ENCODE measurements around the gene PACS2.

The PACS2 gene

DNA sequence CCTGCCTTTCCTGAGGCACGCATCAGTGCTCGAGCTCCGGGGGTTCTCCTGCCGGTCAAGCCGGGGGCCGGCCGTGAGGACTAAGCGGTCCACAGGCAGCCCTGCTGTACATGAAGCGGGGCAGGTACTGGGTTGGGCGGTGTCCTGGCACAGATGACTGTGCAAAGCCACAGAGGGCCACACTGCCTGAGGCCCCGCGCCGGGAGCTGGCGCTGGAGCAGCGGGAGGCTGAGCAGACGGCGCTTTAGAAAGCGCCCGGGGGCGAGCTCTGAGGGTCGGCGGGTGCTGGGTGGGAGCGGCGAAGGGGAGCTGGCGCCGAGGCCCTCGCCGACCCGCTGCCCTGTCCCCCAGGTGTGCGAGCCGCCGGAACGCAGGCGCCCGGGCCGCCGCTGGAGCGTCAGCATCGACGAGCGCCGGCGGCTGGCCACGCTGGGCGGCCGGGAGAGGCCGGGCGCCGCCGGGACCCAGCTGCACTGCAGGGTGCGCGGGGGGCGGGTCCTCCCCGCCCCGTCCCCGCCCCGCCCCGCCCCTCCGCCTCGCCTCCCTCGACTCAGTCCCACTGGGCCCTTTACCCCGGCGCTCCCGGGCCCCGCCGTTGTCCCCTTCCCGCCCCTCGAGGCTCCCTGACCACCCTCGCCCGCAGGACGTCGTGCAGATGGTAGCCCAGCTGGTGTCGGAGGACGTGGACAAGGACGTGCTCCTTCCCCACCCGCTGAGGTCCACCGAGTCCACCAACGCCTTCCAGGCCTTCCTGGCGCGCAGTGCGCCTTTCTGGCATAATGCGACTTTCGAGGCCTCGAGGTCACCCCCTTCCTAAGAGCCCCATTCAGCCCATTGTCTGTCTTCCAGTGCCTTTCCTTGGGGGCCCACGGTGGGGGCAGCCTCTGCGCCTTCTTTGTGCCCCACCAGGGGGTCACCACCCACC, 96.7 kb downstream of the PACS2 start:
- H3K27ac ChIP-seq, result 0 out of 2 replicates have a peak overlapping the region, but pooled peaks have one; percentile 20
- no peak for TF ChIP-seq ZFX (IDR thresholded peaks at IDR 0.05; ENCODE audit: borderline replicate concordance)
- TF ChIP-seq, protein P1, sequence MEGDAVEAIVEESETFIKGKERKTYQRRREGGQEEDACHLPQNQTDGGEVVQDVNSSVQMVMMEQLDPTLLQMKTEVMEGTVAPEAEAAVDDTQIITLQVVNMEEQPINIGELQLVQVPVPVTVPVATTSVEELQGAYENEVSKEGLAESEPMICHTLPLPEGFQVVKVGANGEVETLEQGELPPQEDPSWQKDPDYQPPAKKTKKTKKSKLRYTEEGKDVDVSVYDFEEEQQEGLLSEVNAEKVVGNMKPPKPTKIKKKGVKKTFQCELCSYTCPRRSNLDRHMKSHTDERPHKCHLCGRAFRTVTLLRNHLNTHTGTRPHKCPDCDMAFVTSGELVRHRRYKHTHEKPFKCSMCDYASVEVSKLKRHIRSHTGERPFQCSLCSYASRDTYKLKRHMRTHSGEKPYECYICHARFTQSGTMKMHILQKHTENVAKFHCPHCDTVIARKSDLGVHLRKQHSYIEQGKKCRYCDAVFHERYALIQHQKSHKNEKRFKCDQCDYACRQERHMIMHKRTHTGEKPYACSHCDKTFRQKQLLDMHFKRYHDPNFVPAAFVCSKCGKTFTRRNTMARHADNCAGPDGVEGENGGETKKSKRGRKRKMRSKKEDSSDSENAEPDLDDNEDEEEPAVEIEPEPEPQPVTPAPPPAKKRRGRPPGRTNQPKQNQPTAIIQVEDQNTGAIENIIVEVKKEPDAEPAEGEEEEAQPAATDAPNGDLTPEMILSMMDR (IDR thresholded peaks at IDR 0.05), result peak; percentile 3; the same call in 1 of the 2 replicates

DNA sequence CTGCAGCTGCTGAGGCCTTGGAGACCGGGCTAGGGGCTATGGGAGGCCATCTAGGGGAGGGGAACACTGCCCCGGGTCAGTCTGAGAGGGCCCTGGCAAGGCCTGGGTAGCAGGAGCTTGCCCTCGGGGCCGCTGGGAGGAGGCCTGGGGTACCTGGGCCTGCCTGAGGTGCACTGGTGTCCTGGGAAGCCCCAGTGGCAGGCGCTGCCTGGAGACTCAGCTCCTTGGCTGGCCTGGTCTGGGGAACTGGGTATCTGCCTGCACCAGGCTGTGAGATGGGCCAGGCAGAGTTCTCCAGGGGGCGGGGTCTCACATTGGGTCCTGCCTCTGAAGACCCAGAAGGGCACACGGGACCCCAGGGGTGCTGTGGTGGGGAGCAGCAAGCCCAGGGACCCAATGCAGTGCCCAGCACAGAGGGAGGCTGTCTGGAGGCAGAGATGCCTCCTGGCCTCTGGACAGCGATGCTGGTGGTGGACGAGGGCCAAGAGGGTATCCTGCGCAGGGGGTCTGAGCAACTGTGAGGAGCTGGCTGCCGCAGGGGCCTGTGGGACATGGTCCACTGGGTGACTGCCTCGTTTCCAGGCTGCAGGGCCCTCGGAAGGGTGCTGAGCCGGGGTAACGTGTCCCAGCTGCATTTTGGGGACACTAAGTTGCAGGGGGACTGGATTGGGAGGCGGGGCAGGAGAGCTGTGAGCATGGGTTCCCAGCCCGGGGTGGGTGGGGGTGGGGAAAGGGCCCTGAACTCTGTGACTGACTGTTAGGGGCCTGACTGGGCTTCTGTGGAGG, 97.6 kb downstream of the PACS2 start:
- TF ChIP-seq, protein P1 (IDR thresholded peaks at IDR 0.05), result no peak
- no peak for TF ChIP-seq ZFX (IDR thresholded peaks at IDR 0.05; ENCODE audit: borderline replicate concordance)
- no peak overlapping the region for H3K27ac ChIP-seq

DNA sequence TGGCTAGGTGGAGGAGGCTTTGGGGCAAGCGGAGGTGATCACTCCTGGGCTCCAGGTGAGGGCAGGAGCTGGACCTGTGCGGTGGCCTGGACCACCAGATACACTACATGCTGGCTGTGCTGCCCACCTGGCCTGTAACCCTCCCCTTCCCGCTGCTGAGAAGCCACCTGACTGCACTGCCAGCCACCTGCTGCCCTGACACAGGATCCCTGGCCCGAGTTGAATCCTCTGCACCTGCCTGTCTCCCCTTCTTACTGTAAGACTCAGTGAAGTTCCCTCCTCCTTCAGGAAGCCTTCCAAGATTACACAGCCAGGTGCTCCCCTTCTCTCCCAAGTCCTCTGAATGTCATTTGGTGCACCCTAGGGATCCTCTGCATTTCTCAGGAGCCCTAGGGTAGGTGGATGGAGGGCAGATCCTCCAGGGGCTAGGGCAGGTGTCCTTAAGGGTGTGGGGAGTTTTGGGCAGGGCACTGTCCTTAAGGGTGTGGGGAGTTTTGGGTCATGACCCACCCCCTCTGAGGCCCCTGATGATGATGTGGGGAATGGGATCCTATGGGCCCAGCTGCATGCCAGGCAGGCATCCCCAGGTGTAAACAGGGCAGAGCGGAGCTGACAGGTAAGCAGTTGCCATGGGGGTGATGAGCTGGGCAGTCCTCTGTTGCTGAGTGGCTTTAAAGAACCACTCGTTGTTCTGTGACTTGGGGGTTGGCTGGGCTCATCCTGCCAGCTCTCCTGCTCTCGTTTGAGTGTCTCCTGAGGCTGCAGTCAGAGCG, 98.4 kb downstream of the PACS2 start:
- TF ChIP-seq, protein P1 (IDR thresholded peaks at IDR 0.05), result no peak
- H3K27ac ChIP-seq, result no peak overlapping the region

DNA sequence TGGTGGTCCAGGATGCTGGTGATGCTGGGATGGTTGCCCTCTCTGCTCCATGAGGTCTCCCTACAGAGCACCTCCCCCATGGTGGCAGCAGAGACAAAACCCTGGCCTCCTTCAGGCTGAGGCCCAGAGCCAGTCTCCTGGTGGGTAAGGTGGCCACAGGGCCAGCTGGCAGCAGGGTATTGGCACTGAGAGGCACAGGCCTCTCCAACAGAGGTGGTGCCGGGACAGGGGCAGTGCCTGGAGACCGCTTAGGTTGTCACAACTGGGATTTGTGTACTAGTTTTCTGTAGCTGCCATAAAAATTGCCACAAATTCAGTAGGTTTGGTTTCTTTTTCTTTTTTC, 99.0 kb downstream of the PACS2 start:
- no peak for TF ChIP-seq ZFX (IDR thresholded peaks at IDR 0.05; ENCODE audit: borderline replicate concordance)
- TF ChIP-seq, protein P1 (IDR thresholded peaks at IDR 0.05), result no peak
- no peak overlapping the region for H3K27ac ChIP-seq

DNA sequence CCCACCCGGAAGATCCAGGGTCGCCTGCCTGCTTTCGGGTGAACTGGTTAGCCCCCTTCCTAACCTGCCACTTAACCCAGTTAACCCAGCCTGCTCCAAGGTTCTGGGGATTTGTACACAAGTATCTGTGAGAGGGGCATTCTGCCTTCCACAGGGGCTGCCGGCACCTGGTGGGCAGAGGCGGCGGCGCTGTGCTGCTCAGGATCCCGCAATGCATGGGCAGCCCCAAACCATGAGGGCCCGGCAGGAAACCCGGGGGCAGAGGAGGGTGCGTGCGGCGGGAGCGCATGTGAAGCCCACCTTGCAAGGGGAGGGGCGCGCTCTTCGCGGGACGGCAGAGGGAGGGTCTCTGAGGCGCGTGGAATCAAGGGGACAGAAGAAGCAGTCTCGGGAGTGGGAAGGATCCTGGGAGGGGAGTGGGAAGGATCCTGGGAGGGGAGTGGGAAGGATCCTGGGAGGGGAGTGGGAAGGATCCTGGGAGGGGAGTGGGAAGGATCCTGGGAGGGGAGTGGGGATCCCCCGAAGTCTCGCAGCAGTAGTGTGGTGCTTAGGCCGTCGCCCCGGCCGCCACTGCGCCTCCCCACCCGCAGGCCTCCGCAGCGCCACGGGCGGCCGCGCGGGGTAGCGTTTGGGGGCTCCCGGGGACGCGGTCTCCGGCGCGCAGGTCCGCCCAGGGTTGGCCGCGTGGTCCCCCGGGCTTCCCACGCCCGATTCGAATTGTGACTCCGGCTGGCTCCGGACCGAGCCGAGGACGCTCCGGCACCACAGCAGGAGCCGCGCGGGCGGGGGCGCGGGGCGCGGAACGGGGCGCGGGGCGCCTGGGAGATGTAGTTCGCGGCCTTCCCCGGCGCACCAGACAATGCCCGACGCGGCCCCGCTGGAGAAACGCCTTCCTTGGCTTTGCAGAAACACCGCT, 100.2 kb downstream of the PACS2 start:
- H3K27ac ChIP-seq, result no peak overlapping the region
- TF ChIP-seq ZFX (IDR thresholded peaks at IDR 0.05; ENCODE audit: borderline replicate concordance), result no peak
- TF ChIP-seq, protein P1 (IDR thresholded peaks at IDR 0.05), result peak; percentile 78
